Astrocyte of the cerebellum (primary cell): ENCODE results near the gene AGFG2.
"Not testable (repeated sequence)": the region's sequence is repeated elsewhere in the genome, so short reads cannot be mapped to it uniquely, and the experiment has no call there.

Experiments used
- DNase-seq: peaks from one replicate; pipeline ENCODE4 v3.0.0-alpha.2; 2011; ENCODE audit warnings: low read depth
- H3K4me3 ChIP-seq: 2 replicates; pipeline ENCODE4 v1.5.1; 2011; ENCODE audit warnings: mild to moderate bottlenecking, low read depth, low read length, moderate library complexity
- CTCF ChIP-seq: IDR thresholded peaks from 2 replicates; pipeline ENCODE4 v1.5.1; 2012; ENCODE audit warnings: low read length, low read depth, moderate library complexity, mild to moderate bottlenecking; ENCODE audit errors: missing control alignments
- in situ Hi-C: cut with HindIII; loops from 2 replicates; pipeline ENCODE4 v1.10.0; 2017; ENCODE audit warnings: low sequenced_read_pairs

AGFG2 gene

GRCh38 chr7:100520138-100520537 is 18.9 kb upstream of the AGFG2 start:
- H3K4me3 ChIP-seq: no peak overlapping the region
- no peak for DNase-seq
- no peak for TF ChIP-seq CTCF
- in situ Hi-C loops: no loop called here

- no peak for DNase-seq
- H3K4me3 ChIP-seq: no peak overlapping the region
- in situ Hi-C loops: no loop called here
- TF ChIP-seq CTCF: no peak
Observed at GRCh38 chr7:100521076-100521475, 17.9 kb upstream of the AGFG2 start.

- H3K4me3 ChIP-seq, DNase-seq, in situ Hi-C loops: not testable (repeated sequence)
Observed at GRCh38 chr7:100521909-100522593, 17.0 kb upstream of the AGFG2 start.

- DNase-seq, H3K4me3 ChIP-seq, in situ Hi-C loops: not testable (repeated sequence)
Observed at GRCh38 chr7:100523192-100523591, 15.8 kb upstream of the AGFG2 start.

GRCh38 chr7:100528108-100528866 is 10.7 kb upstream of the AGFG2 start:
- H3K4me3 ChIP-seq, in situ Hi-C loops, DNase-seq: not testable (repeated sequence)

- TF ChIP-seq CTCF: no peak
- in situ Hi-C loops: no loop called here
- DNase-seq: no peak
- H3K4me3 ChIP-seq: no peak overlapping the region
Observed at GRCh38 chr7:100532165-100533022, 6.6 kb upstream of the AGFG2 start.

- in situ Hi-C loops, DNase-seq, H3K4me3 ChIP-seq: not testable (repeated sequence)
Observed at GRCh38 chr7:100535982-100536381, 3.0 kb upstream of the AGFG2 start.

- H3K4me3 ChIP-seq, DNase-seq, in situ Hi-C loops: not testable (repeated sequence)
Observed at GRCh38 chr7:100536695-100537094, 2.3 kb upstream of the AGFG2 start.

- peak overlapping the region; percentile 31 for H3K4me3 ChIP-seq
- in situ Hi-C loops: no loop called here
- no peak for DNase-seq
- no peak for TF ChIP-seq CTCF
Observed at GRCh38 chr7:100538348-100538653, 702 bp upstream of the AGFG2 start.
